Lung (tissue), 12 donors: ENCODE measurements around the gene DIS3L2. TPM values are rescaled to one million over a fixed set of nuclear protein-coding genes. Genes with fewer than 3 reads are reported as not detected.

Source experiments
- ATAC-seq: fragments of 200-7000 bp; cut with Tn5 transposase; one replicate; pipeline ENCODE4 v1.9.1; 2020; ENCODE audit warnings: moderate number of reproducible peaks; ENCODE audit not compliant: insufficient read depth, low FRiP score
- DNase-seq, 3 donors: peaks; one replicate each; pipeline ENCODE4 v3.0.0-alpha.2; 2013 to 2017
- H3K27ac ChIP-seq, 2 donors: one replicate each; pipeline ENCODE4 v1.5.1; 2013; ENCODE audit warnings: mild to moderate bottlenecking in 2 of 2, moderate library complexity in 2 of 2, control low read depth in 1 of 2, inconsistent platforms in 1 of 2, low read depth in 1 of 2, low read length in 1 of 2
- H3K27me3 ChIP-seq, 3 donors: one replicate each; pipeline ENCODE4 v1.5.1; 2013; ENCODE audit warnings: low read length in 2 of 3; ENCODE audit not compliant: control insufficient read depth in 3 of 3, insufficient read depth in 3 of 3
- H3K36me3 ChIP-seq, 4 donors: one replicate each; pipeline ENCODE4 v1.5.1; 2013; ENCODE audit warnings: low read length in 4 of 4, mild to moderate bottlenecking in 1 of 4, moderate library complexity in 1 of 4; ENCODE audit not compliant: control insufficient read depth in 4 of 4, insufficient read depth in 4 of 4
- H3K4me1 ChIP-seq, 5 donors: one replicate each; pipeline ENCODE4 v1.5.1; 2013; ENCODE audit warnings: low read length in 5 of 5, mild to moderate bottlenecking in 2 of 5, moderate library complexity in 1 of 5; ENCODE audit not compliant: control insufficient read depth in 5 of 5, insufficient read depth in 5 of 5
- H3K4me3 ChIP-seq: one replicate; pipeline ENCODE4 v1.5.1; 2013; ENCODE audit warnings: mild to moderate bottlenecking, control low read depth, moderate library complexity
- H3K9ac ChIP-seq, 2 donors: one replicate each; pipeline ENCODE4 v1.5.1; 2013; ENCODE audit warnings: low read length in 2 of 2, control low read depth in 1 of 2; ENCODE audit not compliant: insufficient read depth in 1 of 2
- H3K9me3 ChIP-seq, 4 donors: one replicate each; pipeline ENCODE4 v1.5.1; 2013; ENCODE audit warnings: low read length in 3 of 4, mild to moderate bottlenecking in 1 of 4, moderate library complexity in 1 of 4; ENCODE audit not compliant: control insufficient read depth in 4 of 4, insufficient read depth in 3 of 4
- CTCF ChIP-seq: IDR thresholded peaks from 2 replicates; pipeline ENCODE4 v1.5.1; 2012; ENCODE audit warnings: mild to moderate bottlenecking; ENCODE audit errors: control extremely low read depth, extremely low read depth
- whole genome bisulfite sequencing, 2 donors: extraction: QIAGEN DNeasy Blood & Tissue Kit; methylation state at CpG; one replicate each; pipeline ENCODE4 v1.1.7; 2013; 5-methylcytosine and 5-hydroxymethylcytosine counted together
- polyA plus RNA-seq, 2 donors: library from polyadenylated mRNA; stranded (reverse); fragments of 200-250 nt; gene quantifications; one replicate each; pipeline ENCODE4 v1.2.1, GENCODE V29; 2013
- total RNA-seq, 2 donors: library from RNA; depleted of rRNA in 1 of 2; stranded (reverse); fragments of >200 nt in 1 of 2; gene quantifications; one replicate each; pipeline ENCODE4 v1.2.1, GENCODE V29; 2014 to 2021
- donor health status: control.
- donor health status: control.
- donor health status: Bipolar disorder and iron deficiency.
- donor health status: healthy.
- donor health status: DM: yes; HTN: yes; CAD: no.

DIS3L2 gene
- total and polyA plus RNA-seq, 4 donors, result 12.7 to 41.0 (median 31.1) TPM

GRCh38 chr2:232245111-232245510 is 283.6 kb downstream of the DIS3L2 start:
- 97 to 98% methylated on average over 2 of the region's 2 CpGs for WGBS, 2 donors
- Histone ChIP-seq H3K36me3 (peaks cover 0 to 13% (median 3%) of the 10 kb centered on the region in 4 donors), H3K9me3 (no peaks in the 10 kb centered on the region), H3K4me3 (no peak overlapping the region), H3K4me1 (peaks cover 0 to 4% (median 3%) of the 10 kb centered on the region in 5 donors), H3K9ac (no peak overlapping the region), H3K27ac (no peak overlapping the region), H3K27me3 (no peaks in the 10 kb centered on the region)
- ATAC-seq (no peak), DNase-seq (no peak)
- TF ChIP-seq CTCF, result no peak

GRCh38 chr2:232246245-232246644 is 284.7 kb downstream of the DIS3L2 start:
- DNase-seq (no peak), ATAC-seq (no peak)
- whole genome bisulfite sequencing, 2 donors, result 95 to 97% methylated on average over 3 of the region's 3 CpGs

DNA sequence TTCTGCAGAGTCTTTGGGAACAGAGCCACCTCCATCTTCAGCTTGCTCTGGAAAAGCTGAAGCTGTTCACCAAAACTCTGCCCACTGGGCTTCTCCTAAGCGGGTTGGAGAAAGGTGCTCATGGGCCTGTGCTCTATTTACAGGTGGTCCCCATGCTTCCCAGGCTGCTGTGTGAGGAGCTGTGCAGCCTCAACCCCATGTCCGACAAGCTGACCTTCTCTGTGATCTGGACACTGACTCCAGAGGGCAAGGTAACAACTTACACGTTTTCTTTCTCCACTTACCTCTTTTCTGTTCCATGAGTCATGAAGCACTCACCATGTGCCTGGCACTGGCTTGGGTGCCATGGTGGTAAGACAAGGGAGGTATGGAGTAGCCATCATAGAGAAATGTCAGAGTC is 287.6 kb downstream of the DIS3L2 start:
- H3K36me3 ChIP-seq, result peaks cover 0 to 10% (median 2%) of the 10 kb centered on the region in 4 donors
- ATAC-seq (no peak), DNase-seq (no peak)
- no peak overlapping the region for H3K27ac ChIP-seq
- no peak overlapping the region for H3K9ac ChIP-seq
- 97% methylated on average over 3 of the region's 3 CpGs for WGBS, 2 donors
- no peak for TF ChIP-seq CTCF
- H3K27me3 ChIP-seq, result no peaks in the 10 kb centered on the region
- H3K4me3 ChIP-seq, result no peak overlapping the region
- H3K9me3 ChIP-seq, result no peaks in the 10 kb centered on the region
- H3K4me1 ChIP-seq, result peaks cover 0 to 22% (median 4%) of the 10 kb centered on the region in 5 donors

More at GRCh38 chr2:232246245-232246644, 284.7 kb downstream of the DIS3L2 start:
- no peak for TF ChIP-seq CTCF
- Histone ChIP-seq H3K9me3 (no peaks in the 10 kb centered on the region), H3K36me3 (peaks cover 0 to 9% (median 2%) of the 10 kb centered on the region in 4 donors), H3K9ac (no peak overlapping the region), H3K27me3 (no peaks in the 10 kb centered on the region), H3K27ac (no peak overlapping the region), H3K4me1 (peaks cover 0 to 15% (median 4%) of the 10 kb centered on the region in 5 donors), H3K4me3 (no peak overlapping the region)
